NCI-H2081 (cell line): ENCODE measurements around the gene CDC23.
"Not testable (repeated sequence)": the region's sequence is repeated elsewhere in the genome, so short reads cannot be mapped to it uniquely, and the experiment has no call there.

Experiments used
- DNase-seq, 2 experiments: peaks; one replicate each; lab custom pipeline; 2025; lab: John Stamatoyannopoulos, UW

CDC23 gene, protein sequence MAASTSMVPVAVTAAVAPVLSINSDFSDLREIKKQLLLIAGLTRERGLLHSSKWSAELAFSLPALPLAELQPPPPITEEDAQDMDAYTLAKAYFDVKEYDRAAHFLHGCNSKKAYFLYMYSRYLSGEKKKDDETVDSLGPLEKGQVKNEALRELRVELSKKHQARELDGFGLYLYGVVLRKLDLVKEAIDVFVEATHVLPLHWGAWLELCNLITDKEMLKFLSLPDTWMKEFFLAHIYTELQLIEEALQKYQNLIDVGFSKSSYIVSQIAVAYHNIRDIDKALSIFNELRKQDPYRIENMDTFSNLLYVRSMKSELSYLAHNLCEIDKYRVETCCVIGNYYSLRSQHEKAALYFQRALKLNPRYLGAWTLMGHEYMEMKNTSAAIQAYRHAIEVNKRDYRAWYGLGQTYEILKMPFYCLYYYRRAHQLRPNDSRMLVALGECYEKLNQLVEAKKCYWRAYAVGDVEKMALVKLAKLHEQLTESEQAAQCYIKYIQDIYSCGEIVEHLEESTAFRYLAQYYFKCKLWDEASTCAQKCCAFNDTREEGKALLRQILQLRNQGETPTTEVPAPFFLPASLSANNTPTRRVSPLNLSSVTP

DNA sequence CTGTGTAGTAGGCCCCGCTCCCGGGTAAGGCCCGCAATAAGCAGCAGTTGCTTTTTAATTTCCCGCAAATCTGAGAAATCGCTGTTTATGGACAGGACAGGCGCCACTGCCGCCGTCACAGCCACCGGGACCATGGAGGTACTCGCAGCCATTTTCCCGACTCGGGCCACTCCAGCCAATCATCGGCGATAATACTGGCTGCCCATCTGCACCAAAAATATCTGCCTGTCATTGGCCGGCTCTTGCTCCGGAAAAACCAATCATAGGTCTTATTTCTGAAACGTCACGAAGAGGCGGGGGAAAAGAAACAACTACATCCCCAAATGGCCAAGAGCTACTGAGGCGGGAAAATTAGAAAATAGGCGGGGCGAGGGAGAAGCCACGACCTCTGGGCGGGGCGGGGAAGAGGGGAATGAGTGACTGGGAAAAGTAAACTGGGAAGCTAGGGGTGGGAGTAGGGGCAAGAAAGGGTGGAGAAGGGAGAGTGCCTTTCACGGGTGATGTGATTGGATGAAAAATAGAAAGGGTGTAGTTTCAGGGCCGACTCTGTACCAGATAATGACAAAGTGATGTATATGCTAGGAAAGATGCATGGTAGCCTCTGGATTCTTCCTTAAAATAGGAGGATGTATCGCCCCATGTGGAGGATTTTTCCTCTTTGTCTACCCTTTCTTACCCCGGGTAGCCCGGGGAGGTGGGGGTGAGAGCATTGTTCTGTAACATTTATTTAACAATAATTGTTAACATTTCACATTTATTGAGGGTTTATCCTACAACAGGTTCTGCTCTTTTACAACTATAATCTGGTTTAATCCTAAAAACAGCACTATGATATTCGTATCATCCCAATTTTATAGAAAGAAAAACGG, at the start of gene CDC23:
Gene CDC23, minus strand, starts transcription at position 163 of the 869 bp plus-strand sequence. Its CDS starts 11 bp downstream, at position 152.
- peak; percentile 94 to 97 for DNase-seq

DNA sequence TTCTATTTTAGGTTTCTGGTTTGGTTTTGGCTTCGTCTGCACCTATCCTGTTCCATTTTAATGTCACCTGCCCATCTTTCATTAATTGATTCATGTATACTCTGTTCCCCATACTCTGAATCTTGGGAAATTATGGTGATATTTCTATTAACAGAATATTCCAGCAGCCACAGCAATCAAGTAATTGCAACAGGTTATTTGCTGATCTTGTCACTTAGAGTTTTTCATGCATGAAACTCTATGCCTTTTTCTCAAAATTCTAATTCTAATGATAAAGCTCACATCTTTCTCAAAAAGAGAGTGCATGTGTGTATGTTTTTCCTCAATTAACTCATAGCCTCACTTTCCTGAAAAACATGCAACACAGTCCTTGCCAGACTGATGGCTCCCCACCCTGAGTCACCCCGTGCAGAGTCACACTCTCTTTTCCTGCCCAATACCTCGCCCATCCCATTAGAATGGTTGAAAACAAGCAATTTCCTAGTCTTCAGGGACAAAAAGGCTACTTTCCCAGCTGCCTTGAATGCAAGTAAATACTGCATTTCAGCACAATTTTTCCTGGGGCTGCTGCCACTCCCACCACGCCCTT, 45.7 kb upstream of the CDC23 start:
- no peak for DNase-seq

DNA sequence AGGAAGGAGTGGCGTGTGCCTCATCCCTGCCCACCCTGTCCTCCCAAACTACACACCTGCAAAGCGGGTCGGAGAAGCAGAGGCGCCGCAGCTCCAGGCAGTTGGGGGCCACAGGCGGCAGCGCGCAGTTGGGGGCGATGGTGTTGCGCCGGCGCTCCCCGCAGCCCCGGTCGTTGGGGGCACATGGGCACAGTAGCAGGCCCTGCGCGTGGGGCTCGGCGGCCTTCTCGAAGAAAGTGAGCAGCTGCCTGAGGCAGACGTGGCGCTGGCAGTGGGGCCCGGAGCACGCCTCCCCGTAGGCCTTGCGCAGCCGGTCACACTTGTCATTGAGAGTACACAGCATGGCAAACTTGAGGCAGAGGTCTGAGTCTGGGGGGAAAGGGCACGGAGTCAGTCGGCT, 44.5 kb upstream of the CDC23 start:
- DNase-seq = no peak

DNA sequence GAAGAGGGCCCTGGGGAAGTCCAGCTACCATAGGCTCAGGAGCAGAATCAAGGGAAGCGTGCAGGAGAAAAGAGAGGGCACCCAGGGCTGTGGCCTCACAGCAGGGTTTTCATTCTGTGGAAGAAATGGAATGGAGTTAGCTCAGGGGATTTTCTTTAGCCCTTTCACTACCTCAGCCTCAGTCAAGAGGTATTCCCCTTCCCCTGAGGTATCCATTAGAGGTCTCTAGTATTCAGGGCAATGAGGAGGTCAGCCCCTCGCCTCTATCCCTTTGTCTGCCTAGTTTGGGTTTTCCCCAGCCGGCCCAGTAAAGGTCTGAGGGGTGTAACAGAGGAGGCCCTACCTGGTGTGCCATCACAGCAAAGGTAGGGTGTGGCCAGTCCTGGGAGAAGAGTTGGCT, 39.8 kb upstream of the CDC23 start:
- no peak for DNase-seq

DNA sequence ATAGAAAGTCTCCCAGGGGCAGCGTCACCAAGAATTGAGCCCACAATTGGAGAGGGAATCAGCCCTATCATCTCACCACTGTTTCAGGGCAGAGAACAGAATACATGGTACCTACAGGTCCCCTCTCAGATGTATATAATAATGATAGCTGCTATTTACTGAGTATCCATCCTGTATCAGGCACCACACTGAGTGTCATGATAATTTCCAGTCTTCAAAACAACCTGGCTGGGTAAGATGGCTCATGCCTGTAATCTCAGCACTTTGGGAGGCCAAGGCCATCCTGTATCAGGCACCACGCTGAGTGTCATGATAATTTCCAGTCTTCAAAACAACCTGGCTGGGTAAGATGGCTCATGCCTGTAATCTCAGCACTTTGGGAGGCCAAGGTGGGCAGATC, 34.7 kb upstream of the CDC23 start:
- not testable (repeated sequence) for DNase-seq

DNA sequence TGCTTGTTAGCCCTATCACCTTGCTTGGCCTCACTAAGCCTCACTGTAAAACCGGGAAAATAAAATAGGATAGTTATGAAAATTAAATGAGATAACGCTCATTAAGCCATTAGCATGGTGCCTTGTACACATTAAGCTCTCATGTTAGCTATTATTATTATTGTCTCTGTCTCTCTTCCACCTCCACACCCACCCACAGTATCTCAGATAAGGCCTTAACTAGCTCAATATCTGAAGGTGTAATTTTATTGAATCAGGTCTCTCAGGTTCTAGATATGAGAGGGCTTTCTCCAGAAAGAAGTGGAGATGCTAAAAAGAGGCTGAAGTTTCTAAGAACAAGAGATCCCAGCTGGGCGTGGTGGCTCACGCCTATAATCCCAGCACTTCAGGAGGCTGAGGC, 33.7 kb upstream of the CDC23 start:
- DNase-seq = no peak

DNA sequence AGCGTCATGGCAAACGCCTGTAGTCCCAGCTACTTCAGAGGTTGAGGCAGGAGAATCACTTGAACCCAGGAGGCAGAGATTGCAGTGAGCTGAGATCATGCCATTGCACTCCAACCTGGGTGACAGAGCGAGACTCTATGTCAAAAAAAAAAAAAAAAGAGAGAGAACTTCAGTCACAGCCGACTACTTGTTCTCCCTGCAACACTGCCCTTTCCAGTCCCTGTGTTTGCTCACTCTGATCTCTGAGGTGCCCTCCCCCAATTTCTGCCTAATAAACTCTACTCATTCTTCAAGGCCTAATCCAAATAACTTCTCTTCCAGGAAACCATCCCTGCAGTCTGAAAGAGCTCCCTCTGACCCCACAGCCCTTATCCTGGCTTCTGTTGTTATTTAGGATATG, 33.2 kb upstream of the CDC23 start:
- DNase-seq = no peak

DNA sequence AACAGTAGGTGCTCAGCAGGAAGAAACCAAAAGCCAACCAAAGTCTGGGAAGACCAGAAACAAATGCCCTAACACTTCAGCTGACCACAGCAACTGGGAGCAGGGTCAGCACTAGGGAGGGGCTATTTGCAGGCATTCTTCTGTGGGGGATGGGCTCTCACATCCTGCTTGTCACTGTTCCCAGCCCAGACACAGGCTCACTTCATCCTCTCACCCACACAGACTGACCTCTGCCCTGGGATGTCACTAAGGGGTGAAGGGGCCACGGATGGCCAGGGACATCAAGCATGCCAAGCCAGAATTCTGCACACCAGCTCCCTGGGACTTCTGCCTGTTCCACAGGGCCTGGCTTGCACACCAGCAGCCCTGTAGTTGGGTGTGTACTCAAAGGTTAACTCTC, 32.6 kb upstream of the CDC23 start:
- DNase-seq = no peak

DNA sequence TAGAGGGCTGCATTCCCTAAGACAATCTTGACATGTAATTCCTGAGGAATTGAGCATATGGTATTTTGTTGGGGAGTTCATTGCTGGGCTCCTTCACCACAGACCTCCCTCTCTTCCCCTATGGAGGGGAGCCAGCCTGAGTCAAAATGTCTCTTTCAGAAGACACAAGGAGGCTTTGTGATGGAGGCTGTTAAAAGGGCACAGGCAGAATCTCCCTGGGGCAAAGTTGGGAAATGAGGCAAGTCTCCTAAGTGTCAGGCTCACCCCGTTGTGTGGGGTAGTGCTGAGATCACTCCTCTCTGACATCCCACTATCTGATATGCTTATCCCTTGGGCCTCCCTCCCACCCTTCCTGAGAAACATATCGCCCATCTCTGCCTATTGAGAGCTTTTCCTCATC, 30.7 kb upstream of the CDC23 start:
- no peak for DNase-seq

DNA sequence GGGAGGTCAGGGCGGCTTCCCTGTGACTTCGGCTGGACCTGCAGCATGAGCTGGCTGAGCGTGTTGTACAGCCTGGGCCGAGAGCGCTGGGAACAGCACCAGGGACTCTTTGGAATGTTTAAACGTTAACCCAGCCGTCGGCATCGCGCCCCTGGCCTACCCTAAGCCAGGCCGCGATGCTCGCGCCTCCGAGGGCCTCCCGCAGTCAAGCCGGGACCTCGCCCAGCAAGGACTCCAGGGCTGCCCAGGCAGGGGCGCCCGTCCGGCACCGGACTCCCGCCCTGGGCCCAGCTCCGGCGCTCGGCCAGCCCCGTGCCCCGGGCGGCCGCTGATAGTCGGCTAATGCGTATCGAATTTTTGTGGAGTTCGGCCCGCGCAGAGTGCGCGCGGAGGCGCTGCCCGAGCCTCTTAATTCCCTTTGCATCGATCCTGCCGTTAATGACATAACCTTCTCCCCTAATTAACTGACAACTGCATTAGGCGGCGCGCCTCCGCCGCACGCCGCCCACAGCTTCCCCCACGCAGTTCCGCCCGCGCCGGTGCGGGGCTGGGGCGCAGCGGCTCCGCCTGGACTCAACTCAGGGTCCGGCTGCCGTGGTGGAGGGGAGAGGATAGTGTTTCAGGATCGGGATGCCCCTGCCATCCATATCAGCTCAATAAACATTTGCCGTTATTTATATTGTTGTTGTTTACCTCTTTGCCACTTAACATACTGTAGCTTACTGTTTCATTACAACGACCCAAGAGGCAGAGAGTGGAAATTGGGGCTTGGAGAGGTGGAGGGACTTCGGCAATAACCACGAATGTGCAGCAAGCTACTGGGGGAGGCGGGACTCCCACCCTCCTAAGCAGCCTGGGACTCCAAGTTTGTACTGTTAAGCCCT, 28.8 kb upstream of the CDC23 start:
- DNase-seq = peak in 1 of 2 experiments; percentile 13

DNA sequence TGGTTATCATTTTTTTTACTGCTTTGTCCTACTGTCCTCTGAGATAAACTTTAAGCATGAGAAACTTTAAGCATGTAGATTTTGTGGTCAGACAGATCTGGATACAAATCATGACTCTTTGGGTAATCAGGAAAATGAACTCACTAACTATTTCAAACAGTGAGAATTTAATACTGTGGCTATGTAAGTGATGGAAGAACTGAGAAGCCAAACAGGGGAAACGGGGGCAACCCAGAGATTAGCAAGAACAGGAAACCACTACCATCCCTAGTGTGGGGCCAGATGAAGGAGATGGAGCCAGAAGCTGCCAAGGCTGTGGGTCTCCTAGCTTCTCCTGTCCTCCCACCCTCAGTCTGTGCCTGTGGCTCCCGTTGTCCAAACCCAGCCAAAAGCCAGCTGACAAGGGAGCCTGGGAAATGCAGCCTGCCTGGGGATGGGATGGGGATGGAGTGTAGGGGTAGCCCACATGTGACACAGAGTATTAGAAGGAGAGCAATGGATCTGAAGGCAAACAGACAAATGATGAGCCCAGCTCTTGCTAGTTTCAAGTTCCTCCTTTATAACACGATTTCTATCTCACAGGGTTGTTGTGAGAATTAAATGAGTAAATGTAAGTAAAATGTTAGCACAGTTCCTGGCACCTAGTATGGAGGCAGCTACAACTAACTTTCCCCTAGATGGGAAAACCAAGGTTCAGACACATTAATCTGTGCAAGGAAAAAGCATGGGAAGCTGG, 27.7 kb upstream of the CDC23 start:
- DNase-seq = no peak

DNA sequence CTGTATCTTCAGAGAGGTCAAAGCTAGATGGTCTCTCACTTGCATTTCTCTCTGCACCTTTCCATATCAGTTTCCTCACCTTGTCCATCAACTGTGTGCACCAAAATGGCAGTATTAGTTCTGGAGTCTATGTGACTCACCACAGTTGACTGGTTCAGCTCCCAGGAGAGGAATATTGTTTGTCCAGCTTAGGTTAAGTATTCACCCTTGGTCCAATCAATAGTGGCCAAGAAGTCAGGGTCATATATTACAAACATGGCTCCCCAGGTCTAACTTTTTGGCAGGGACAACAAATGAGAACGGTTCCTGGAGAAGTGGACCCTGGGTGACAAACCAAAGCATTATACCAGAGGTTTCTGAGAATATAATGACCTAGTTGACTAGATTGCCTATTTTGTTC, 24.9 kb upstream of the CDC23 start:
- DNase-seq = no peak

DNA sequence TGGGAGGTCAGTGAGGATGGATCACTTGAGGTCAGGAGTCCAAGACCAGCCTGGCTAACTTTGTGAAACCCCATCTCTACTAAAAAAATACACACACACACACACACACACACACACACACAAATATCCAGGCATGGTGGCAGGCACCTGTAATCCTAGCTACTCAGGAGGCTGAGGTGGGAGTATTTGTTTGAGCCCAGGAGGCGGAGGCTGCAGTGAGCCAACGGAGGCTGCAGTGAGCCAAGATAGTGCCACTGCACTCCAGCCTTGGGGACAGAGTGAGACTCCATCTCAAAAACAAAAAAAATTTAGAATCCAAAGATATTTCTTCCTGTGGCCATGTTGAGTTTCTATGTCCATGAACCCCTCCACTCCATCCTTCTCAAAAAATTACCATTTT, 21.5 kb upstream of the CDC23 start:
- no peak for DNase-seq

DNA sequence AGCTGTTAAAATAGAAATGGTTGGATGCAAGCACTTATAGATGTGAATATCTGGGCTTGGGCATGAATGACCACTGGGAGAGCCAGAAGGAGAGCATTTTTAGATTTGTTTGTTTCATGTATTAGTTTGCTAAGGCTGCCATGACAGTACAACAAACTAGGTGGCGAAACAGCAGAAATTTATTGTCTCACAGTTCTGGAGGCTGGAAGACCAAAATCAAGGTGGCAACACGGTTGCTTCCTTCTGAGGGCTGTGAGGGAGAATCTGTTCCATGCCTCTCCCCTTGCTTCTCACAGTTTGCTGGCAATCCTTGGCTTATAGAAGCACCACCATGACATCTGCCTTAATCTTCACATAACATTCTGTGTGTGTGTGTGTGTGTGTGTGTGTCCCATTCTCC, 20.2 kb upstream of the CDC23 start:
- no peak for DNase-seq

DNA sequence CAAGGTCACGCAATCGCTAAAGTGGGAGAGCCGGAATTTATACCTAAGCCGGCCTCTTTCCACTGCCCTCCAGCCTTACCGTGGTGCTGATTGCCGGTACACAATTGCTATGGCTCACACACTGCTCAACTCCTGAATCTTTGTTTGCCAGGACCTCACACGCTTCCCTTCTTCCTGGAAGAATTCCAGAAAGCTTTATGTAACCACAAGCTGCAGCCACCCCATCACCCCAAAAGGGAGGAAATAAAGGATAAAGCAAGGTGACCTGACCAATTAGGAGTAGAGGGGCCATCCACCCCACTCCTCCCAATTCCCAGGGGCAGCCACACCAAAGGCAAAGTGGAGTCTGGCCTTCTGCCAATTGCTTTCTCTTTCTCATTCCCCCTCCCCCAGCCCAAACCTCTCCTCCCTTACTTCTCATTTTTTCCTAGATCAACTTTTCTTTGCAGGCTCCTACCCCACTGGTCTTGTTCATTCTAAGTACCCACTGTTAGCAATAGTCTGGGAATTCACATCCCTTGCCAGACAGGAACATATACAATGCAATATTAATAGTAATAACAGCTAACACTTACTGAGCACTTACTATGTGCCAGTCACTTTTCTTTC, 18.0 kb upstream of the CDC23 start:
- no peak for DNase-seq

DNA sequence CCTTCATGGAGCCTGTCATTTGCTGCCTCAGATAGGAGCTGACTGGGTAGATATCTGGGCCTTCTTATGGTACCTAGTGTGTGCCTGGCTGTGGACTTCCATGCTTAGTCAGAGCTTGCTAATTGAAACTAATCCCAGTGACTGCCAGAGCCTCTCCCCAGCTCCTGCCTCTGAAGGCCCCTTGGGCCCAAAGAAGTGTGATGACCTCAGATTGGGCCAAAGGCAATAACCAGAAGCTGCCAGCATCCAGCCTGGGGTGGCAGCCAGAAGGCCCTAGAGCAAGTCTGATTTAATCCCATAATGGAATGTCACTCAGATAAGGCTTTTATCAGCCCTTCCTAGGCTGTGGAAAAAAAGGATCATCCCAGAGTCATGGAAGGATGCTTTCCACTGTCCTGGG, 17.1 kb upstream of the CDC23 start:
- DNase-seq = no peak

DNA sequence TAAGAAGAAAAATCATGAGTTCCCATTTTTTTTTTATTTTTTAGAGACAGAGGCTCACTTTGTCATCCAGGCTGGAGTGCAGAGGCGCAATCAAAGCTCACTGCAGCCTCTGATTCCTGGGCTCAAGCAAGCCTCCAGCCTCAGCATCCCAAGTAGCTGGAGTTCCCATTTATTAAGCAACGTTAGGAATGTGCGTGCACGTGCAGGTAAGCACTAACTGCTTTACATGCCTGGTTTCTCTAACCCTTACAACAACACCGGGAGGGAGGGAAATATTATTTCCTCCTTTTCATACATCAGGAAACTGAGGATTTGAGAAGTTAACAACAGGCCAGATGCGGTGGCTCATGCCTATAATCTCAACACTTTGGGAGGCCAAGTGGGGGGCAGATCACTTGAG, 16.3 kb upstream of the CDC23 start:
- DNase-seq = no peak

DNA sequence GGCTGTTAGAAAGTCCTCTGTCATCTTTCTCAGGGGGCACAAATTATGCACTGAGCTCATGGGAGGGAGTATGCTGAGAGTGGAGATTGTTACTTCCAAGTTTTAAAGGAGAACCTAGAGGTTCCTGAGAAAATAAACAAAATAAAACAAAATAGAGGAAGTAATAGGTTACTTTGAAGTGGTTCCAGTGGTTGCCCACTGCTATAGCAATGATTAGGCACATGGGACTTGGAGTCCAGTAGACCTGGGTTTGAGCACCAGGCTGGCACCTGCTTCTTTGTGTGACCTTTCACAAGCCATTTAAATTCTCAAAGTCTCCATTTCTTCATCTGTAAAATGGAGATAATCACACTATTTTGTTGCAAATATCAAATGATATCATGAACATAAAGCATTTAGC, 13.8 kb upstream of the CDC23 start:
- no peak for DNase-seq

DNA sequence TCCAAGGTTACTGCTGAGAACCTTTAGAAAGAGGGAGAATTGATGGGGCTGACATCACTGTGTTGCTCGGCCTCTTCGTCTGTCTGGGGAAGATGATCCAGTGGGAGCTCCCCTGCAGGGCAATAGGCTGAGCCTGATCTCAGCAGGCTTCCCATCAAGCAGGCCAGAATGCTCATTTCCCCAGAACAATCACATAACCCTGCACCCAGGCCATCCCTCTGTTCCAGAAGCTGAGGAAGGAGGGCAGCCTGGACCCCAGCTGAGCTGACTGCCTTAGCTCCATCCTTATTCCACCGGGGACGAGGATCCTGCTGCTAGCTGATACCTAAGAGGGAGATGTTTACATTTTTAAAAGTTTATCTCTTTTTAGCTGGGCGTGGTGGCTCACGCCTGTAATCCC, 11.6 kb upstream of the CDC23 start:
- no peak for DNase-seq

DNA sequence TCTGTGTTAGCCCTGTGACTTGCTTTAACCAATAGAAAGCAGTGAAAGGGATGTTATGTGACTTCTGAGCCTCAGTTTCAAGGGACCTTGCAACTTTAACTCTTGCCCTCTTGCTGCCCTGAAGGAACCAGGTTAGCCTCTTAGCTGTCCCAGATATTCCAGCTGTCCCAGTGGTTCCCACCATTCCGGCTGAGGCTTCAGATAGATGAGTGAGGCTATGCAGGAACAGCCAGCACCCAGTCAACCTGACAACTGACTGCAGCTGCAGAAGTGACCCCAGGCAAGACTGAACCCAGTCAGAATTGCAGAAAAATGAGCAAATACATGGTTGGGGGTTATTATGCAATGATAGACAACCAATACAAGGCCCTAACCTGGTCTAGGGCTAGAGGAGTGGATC, 10.4 kb upstream of the CDC23 start:
- DNase-seq = no peak
